ENCODE data around the gene RARA.

Gene RARA

DNA sequence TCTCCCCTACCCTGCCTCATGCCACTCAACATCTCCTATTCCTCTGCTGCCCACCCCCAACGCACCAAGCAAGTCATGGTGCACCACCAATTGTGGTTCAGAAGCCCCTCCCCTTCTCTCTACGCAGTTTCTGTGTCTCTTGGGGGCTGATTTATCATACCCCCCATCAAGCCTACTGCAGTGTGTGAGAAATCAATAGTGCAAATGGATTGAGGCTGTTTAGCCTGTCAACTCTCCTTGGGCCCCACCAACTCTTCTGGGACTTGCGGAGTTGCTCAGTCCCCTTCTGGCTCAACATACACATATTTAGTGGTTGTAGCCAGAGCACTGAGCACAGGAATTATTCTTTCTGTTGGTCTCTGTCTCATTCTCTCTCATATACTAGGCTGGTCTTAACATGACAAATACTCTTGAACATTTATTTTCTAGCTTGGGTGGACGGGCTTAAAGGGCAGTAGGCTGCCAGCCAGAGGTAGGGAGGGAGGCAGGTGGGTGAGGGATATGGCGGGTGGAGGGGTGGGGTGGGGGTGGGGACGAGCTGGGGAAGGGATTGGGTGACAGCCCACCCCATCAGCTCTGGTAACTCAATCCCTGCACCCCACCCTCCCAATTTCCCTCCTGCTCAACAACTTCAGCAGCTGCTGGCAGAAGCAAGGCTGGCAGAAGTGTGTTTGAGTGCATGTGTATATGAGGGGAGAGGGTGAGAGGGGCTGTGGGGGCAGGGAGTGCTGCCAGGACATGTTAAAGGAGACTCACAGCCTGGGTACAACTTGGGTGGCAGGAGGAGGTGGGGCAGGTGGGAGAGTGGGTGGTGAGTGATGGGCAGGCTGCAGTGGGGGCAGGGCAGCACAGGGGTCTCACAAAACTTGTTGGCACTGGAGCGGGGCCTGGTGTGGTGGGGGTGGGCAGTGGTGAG is 4.9 kb downstream of the RARA start:
- peak; percentile 83 for FAIRE-seq
- no peak for DNase-seq (ENCODE audit: insufficient read length, low spot score)

GRCh38 chr17:40314584-40314956 is 5.6 kb downstream of the RARA start:
- FAIRE-seq (peak; percentile 99), DNase-seq (ENCODE audit: insufficient read length, low spot score) (peak; percentile 98)

DNA sequence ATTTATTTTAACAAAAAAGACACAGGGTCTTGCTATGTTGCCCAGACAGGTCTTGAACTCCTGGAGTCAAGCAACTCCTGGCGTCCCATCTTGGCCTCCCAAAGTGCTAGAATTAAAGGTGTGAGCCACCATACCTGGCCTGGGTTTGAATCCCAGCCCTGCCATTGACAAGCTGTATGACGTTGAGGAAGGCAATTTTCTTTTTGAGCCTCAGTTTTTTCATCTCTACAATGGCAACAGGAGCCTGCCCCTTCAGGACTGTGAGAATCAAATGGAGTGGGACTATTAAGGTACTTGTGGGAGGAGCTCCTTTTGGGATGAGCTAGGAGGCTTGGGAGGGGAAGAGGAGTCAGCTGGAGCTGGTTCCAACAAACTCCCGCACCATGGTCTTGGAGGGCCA is 6.2 kb downstream of the RARA start:
- FAIRE-seq (no peak), DNase-seq (ENCODE audit: insufficient read length, low spot score) (no peak)

- no peak for DNase-seq (ENCODE audit: insufficient read length, low spot score)
- FAIRE-seq, result peak; percentile 94
These were observed 6.9 kb downstream of the RARA start for GRCh38 chr17:40315678-40316570.

DNA sequence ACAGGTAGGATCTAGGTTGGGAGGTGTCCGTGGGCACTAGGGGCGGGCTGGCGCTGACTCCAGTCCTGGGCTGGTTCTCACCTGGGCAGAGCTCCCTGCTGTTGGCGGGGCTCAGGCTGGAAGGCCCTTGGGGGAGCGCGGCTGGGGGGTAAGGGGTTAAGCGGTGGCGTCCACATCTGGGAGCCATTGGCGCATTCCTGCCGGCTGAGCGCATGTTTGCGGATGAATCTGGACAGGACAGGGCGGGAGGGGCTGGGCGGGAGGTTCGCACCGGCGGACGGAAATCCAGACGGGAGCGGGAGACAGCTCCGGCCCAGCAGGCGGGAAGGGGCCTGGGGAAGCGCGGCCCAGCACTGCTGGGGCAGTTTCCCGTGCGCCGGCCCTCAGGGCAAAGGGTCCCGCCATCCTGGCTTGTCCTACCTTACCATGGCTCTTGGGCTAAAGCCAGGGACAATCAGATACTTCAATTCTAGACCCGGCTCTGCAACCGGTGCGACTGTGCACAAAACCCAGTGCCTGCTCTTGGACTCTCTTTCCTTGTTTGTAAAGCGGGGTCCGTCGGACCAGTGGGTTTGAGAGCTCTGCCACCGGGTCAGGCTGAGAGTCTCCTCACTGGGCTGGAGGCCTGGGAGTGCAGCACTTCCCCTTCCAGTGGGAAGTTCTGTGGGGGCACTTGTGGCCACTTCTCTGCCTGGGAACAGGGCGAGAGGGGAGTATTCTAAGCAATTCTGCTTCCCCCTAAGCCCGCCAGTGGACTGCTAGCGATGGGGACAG is 7.8 kb downstream of the RARA start:
- peak; percentile 83 for DNase-seq (ENCODE audit: insufficient read length, low spot score)
- no peak for FAIRE-seq

DNA sequence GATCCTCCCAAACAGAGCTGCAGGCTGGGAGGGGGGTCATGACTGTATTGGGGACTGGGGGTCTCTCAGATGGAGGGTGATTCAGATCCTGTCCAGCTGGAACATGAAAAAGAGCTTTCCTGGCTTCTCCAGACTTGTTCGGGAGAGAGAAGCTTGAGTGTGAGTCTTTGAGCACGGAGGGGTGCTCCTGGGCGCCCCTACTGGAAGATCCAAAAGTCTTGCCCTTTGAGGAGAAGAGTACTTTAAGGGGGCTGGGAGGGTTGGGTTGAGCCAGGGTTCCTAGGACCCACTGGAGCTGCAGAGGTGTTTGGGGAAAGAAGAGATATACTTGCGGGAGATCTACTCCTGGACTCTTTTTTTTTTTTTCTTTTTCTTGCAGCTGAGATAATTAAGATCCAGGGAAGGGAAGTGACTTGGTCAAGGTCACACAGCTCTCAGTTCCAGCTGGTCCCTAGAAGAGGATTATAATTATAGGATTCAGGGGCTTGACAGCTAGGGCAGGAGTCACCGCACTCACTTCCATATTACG is 8.4 kb downstream of the RARA start:
- no peak for FAIRE-seq
- no peak for DNase-seq (ENCODE audit: insufficient read length, low spot score)

DNA sequence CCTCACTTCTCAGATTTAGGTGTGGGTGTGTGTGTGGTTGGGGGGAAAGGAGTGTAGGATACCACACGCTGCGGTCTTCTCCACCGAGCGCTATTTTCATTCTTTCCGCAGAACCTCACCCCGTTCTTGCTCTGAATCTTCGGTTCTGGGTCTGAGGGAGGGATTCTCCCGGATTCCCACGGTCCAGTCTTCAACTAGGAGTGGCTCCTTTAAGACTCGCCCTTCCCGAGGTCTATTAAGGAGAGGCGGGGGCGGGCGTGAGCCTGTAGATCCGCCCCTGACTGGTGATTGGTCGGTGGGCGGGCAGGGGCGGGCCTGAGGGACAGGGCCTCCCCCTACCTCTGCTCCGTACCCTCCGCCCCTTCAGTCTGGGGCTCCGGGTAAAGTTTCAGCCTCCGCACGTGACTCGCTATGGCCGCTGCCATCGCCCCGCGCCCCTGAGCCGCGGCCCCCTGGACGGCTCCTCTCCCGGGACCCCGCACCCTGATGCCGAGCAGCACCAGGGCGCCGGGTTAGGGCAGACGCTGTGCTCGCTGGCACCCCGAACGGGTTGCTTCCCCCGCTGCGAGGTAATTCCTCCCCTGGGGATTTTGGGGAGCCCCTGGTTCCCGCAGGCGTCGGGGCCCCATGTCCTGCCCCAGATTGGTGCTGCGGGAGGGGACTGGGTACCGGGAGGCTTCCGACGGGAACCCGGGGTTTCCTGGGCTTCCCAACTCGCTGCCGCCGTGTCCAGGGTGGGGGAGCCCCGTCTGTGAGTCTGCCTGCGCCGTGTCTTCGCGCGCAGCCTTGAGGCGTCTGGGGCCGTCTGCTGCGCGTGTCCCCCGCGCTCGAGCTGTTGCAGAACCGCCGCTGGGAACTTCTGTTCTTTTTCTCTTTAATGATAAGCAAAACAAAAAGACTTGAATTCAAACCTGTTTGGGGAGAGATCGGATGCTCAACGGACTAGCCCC is 9.2 kb downstream of the RARA start:
- FAIRE-seq (peak; percentile 96), DNase-seq (ENCODE audit: insufficient read length, low spot score) (peak; percentile 99)

GRCh38 chr17:40318830-40319391 is 9.9 kb downstream of the RARA start:
- no peak for DNase-seq (ENCODE audit: insufficient read length, low spot score)
- FAIRE-seq, result peak; percentile 48

DNA sequence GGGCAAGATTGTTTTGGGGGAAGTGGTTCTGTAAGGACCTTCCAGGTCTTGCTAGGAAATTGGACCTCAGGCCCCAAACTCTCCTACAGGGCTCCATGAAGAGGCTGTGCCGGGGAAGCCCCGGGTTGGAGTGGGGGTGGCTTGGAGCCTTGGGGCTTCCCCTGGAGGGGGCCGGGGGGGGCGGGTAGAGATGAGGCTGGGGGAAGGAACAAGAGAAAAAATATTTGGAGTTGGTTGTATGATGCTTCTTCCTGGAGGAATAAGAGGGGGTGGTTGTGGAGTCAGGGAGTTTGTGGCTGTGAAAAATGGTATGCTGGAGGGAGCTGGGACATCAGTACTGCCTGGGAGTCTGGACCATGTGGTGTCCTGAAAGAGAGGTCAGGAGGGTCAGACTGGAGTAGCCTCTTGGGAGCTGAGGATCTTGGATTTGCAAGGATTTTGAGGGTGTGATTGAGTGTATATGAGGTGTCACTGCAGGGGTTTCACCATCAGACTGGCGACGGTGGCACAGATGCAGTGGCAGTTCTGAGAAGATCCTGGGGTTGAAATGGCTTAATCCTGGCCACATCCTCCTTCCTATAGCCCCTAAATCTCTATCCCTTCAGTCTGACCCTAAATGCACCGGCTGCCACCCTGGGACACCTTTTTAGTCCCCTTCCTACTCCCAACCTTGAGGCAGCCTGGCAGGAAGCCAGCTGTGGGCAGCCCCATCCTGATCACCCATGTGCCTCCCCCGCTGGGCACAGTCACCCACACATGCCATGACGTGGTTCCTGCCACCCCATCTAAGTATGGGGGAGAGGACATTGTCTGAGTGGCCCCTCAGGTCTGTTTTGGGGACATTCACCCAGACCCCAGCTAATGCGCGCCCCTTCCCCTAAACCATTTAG is 10.9 kb downstream of the RARA start:
- no peak for DNase-seq (ENCODE audit: insufficient read length, low spot score)
- no peak for FAIRE-seq

- DNase-seq (ENCODE audit: insufficient read length, low spot score), result no peak
- no peak for FAIRE-seq
These were observed 12.0 kb downstream of the RARA start for GRCh38 chr17:40320756-40321523.

- no peak for FAIRE-seq
- no peak for DNase-seq (ENCODE audit: insufficient read length, low spot score)
These were observed 12.5 kb downstream of the RARA start for GRCh38 chr17:40321524-40321929.

DNA sequence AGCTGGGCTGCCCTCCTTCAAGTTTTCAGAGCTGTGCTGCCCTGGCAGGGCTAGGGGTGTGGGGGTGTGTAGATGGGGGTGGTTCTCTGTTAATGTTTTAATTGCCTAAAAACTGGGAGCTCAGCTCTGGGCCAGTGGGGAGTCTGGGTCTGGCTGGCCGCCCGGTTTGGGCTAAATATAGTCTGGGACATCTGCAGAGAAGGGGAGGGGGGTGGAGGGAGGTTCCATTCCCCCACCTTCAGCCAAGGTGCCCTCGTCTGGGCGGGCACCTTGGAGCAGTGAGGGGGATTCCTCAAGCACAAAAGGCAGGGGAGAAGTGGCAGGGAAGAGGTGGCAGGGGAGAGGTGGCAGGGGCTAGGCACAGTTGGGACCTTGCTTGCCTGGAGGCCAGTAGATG is 13.0 kb downstream of the RARA start:
- FAIRE-seq (no peak), DNase-seq (ENCODE audit: insufficient read length, low spot score) (no peak)

GRCh38 chr17:40322358-40323315 is 13.7 kb downstream of the RARA start:
- DNase-seq (ENCODE audit: insufficient read length, low spot score), result peak; percentile 91
- FAIRE-seq, result peak; percentile 87

- DNase-seq (ENCODE audit: insufficient read length, low spot score) (no peak), FAIRE-seq (no peak)
These were observed 14.7 kb downstream of the RARA start for GRCh38 chr17:40323391-40324381.
